Small intestine (tissue), 7 donors: Measurements from ENCODE around the gene TFCP2L1. TPM values are rescaled to one million over a fixed set of nuclear protein-coding genes. Genes with fewer than 3 reads are reported as not detected.

Source experiments
- DNase-seq, 2 donors: peaks; one replicate each; pipeline versions ENCODE4 v3.0.0 to v3.0.0-alpha.2; 2013
- FAIRE-seq: peaks from 2 replicates; lab custom pipeline; 2012; peaks lifted over from hg19 to GRCh38; lab: Jason Lieb, UNC
- H3K27ac ChIP-seq, 3 donors: one replicate each; pipeline ENCODE4 v1.5.1; 2013; ENCODE audit warnings: low read length in 2 of 3, mild to moderate bottlenecking in 2 of 3, control low read depth in 1 of 3, inconsistent platforms in 1 of 3, low read depth in 1 of 3, moderate library complexity in 1 of 3
- H3K27me3 ChIP-seq, 3 donors: one replicate each; pipeline ENCODE4 v1.6.1; 2013; ENCODE audit warnings: low read length in 3 of 3, inconsistent platforms in 1 of 3; ENCODE audit not compliant: control insufficient read depth in 3 of 3, insufficient read depth in 3 of 3
- H3K36me3 ChIP-seq, 3 donors: one replicate each; pipeline ENCODE4 v1.6.1; 2013; ENCODE audit warnings: low read length in 3 of 3, inconsistent platforms in 1 of 3, low read depth in 1 of 3, mild to moderate bottlenecking in 1 of 3, moderate library complexity in 1 of 3; ENCODE audit not compliant: control insufficient read depth in 3 of 3, insufficient read depth in 2 of 3
- H3K4me1 ChIP-seq, 3 donors: one replicate each; pipeline ENCODE4 v1.6.1; 2013; ENCODE audit warnings: low read length in 2 of 3, inconsistent platforms in 1 of 3, low read depth in 1 of 3, mild to moderate bottlenecking in 1 of 3, moderate library complexity in 1 of 3; ENCODE audit not compliant: control insufficient read depth in 3 of 3, insufficient read depth in 2 of 3
- H3K4me3 ChIP-seq, 3 donors: one replicate each; pipeline ENCODE4 v1.5.1; 2013; ENCODE audit warnings: low read length in 3 of 3, control low read depth in 1 of 3, inconsistent platforms in 1 of 3, low read depth in 1 of 3, mild to moderate bottlenecking in 1 of 3, moderate library complexity in 1 of 3
- H3K9me3 ChIP-seq, 2 donors: one replicate each; pipeline ENCODE4 v1.6.1; 2013; ENCODE audit warnings: low read depth in 1 of 2, low read length in 1 of 2; ENCODE audit not compliant: control insufficient read depth in 2 of 2, insufficient read depth in 1 of 2
- WGBS, 3 donors: extraction: QIAGEN DNeasy Blood & Tissue Kit; methylation state at CpG; one replicate each; pipeline ENCODE4 v1.1.7; 2013; 5-methylcytosine and 5-hydroxymethylcytosine counted together
- polyA plus RNA-seq, 4 donors: library from polyadenylated mRNA; stranded (reverse) in 3 of 4; unstranded in 1 of 4; fragments of 200-250 nt in 3 of 4; fragments of 120-200 nt in 1 of 4; gene quantifications; one replicate each; pipeline versions ENCODE4 v1.2.1 to v1.2.3, GENCODE V29; 2013
- donor health status: healthy with polysubstance abuse.
- donor health status: control.
- donor health status: control.
- donor health status: Bipolar disorder and iron deficiency.
- donor health status: healthy.

Gene TFCP2L1
- polyA plus RNA-seq, 4 donors: under 0.01 to 0.66 (median 0.37) TPM

- peak; percentile 54 to 90 for DNase-seq
- no peak for FAIRE-seq
- peaks cover 3 to 28% (median 5%) of the 10 kb centered on the region in 3 donors for H3K4me1 ChIP-seq
- no peaks in the 10 kb centered on the region for H3K36me3 ChIP-seq
- H3K9me3 ChIP-seq: peaks cover 0 to 9% of the 10 kb centered on the region in 2 donors
- no peaks in the 10 kb centered on the region for H3K27me3 ChIP-seq
- H3K4me3 ChIP-seq: no peak overlapping the region
- 12 to 59% (median 15%) methylated on average over 5 of the region's 5 CpGs for WGBS, 3 donors
- peak overlapping the region in 2 of 3 donors; percentile 2 to 52 for H3K27ac ChIP-seq
These were observed 73.8 kb downstream of the TFCP2L1 start for GRCh38 chr2:121211251-121211650.

- Histone ChIP-seq H3K27me3 (no peaks in the 10 kb centered on the region), H3K27ac (peak overlapping the region in 2 of 3 donors; percentile 32 to 52), H3K36me3 (no peaks in the 10 kb centered on the region), H3K4me3 (no peak overlapping the region), H3K4me1 (peaks cover 3 to 28% (median 5%) of the 10 kb centered on the region in 3 donors), H3K9me3 (peaks cover 0 to 9% of the 10 kb centered on the region in 2 donors)
- WGBS, 3 donors: 11 to 54% (median 31%) methylated on average over 8 of the region's 8 CpGs
- FAIRE-seq (no peak), DNase-seq (peak; percentile 29 to 86)
These were observed 74.3 kb downstream of the TFCP2L1 start for GRCh38 chr2:121210691-121211090.

GRCh38 chr2:121209014-121209610, 75.9 kb downstream of the TFCP2L1 start:
- Histone ChIP-seq H3K9me3 (peaks cover 0 to 7% of the 10 kb centered on the region in 2 donors), H3K4me3 (no peak overlapping the region), H3K27me3 (no peaks in the 10 kb centered on the region), H3K4me1 (peaks cover 3 to 28% (median 5%) of the 10 kb centered on the region in 3 donors), H3K27ac (no peak overlapping the region), H3K36me3 (no peaks in the 10 kb centered on the region)
- 87 to 94% (median 88%) methylated on average over 13 of the region's 13 CpGs for WGBS, 3 donors
- no peak for DNase-seq
- no peak for FAIRE-seq

GRCh38 chr2:121207494-121207893, 77.5 kb downstream of the TFCP2L1 start:
- no peak for DNase-seq
- WGBS, 3 donors: 86 to 91% (median 88%) methylated on average over 5 of the region's 5 CpGs
- H3K27me3 ChIP-seq: no peaks in the 10 kb centered on the region
- H3K4me3 ChIP-seq: no peak overlapping the region
- no peaks in the 10 kb centered on the region for H3K36me3 ChIP-seq
- H3K9me3 ChIP-seq: no peaks in the 10 kb centered on the region
- no peak overlapping the region for H3K27ac ChIP-seq
- peaks cover 5 to 20% (median 8%) of the 10 kb centered on the region in 3 donors for H3K4me1 ChIP-seq
- FAIRE-seq: no peak

GRCh38 chr2:121205321-121205942, 79.6 kb downstream of the TFCP2L1 start:
- Histone ChIP-seq H3K4me1 (peaks cover 0 to 5% (median 0%) of the 10 kb centered on the region in 3 donors), H3K36me3 (no peaks in the 10 kb centered on the region), H3K27ac (no peak overlapping the region), H3K4me3 (no peak overlapping the region), H3K9me3 (no peaks in the 10 kb centered on the region), H3K27me3 (no peaks in the 10 kb centered on the region)
- DNase-seq (peak in 1 of 2 donors; percentile 40), FAIRE-seq (no peak)
- 81 to 84% (median 81%) methylated on average over 10 of the region's 10 CpGs for WGBS, 3 donors

- Histone ChIP-seq H3K4me3 (no peak overlapping the region), H3K27ac (peak overlapping the region in 1 of 3 donors; percentile 1)
- peak; percentile 41 to 73 for DNase-seq
These were observed 81.3 kb downstream of the TFCP2L1 start for GRCh38 chr2:121203591-121204249.

GRCh38 chr2:121202541-121203310, 82.3 kb downstream of the TFCP2L1 start:
- no peaks in the 10 kb centered on the region for H3K27me3 ChIP-seq
- DNase-seq: peak; percentile 36 to 86
- no peaks in the 10 kb centered on the region for H3K9me3 ChIP-seq
- no peak overlapping the region for H3K4me3 ChIP-seq
- H3K36me3 ChIP-seq: no peaks in the 10 kb centered on the region
- WGBS, 3 donors: 64 to 86% (median 74%) methylated on average over 10 to 11 of the region's 11 CpGs
- no peak for FAIRE-seq
- H3K4me1 ChIP-seq: peaks cover 0 to 5% (median 0%) of the 10 kb centered on the region in 3 donors
- no peak overlapping the region for H3K27ac ChIP-seq

More at GRCh38 chr2:121203591-121204249, 81.3 kb downstream of the TFCP2L1 start:
- Histone ChIP-seq H3K4me1 (peaks cover 0 to 5% (median 0%) of the 10 kb centered on the region in 3 donors), H3K9me3 (no peaks in the 10 kb centered on the region), H3K36me3 (no peaks in the 10 kb centered on the region), H3K27me3 (no peaks in the 10 kb centered on the region)
- 41 to 74% (median 46%) methylated on average over 10 of the region's 10 CpGs for WGBS, 3 donors
- no peak for FAIRE-seq

GRCh38 chr2:121201796-121202195, 83.2 kb downstream of the TFCP2L1 start:
- DNase-seq: peak in 1 of 2 donors; percentile 66
- Histone ChIP-seq H3K27ac (no peak overlapping the region), H3K4me1 (peaks cover 0 to 5% (median 0%) of the 10 kb centered on the region in 3 donors), H3K9me3 (no peaks in the 10 kb centered on the region), H3K4me3 (no peak overlapping the region), H3K27me3 (no peaks in the 10 kb centered on the region), H3K36me3 (no peaks in the 10 kb centered on the region)
- 76 to 96% (median 87%) methylated on average over 3 of the region's 3 CpGs for WGBS, 3 donors
- FAIRE-seq: no peak
